GM12878 (cell line): ENCODE data around the gene DERA.

ENCODE experiments used
- BRCA1 ChIP-seq: IDR thresholded peaks from 2 replicates; pipeline ENCODE4 v1.6.1; 2011; ENCODE audit warnings: low read depth, low read length, improper control_type of control experiment
- CREB1 ChIP-seq: IDR thresholded peaks from 2 replicates; pipeline ENCODE4 v1.6.1; 2012; ENCODE audit warnings: low read depth, mild to moderate bottlenecking, inconsistent platforms
- CREM ChIP-seq: IDR thresholded peaks from 2 replicates; pipeline ENCODE4 v1.6.1; 2014; ENCODE audit warnings: antibody characterized with exemption, low read depth
- FOXK2 ChIP-seq: fragments of 450-650 bp; IDR thresholded peaks from 2 replicates; pipeline ENCODE4 v1.6.1; 2017; ENCODE audit warnings: mild to moderate bottlenecking, moderate library complexity
- POLR2AphosphoS5 ChIP-seq: IDR thresholded peaks from 2 replicates; pipeline ENCODE4 v1.6.1; 2011; ENCODE audit warnings: mild to moderate bottlenecking, low read length, inconsistent platforms
- RAD21 ChIP-seq: IDR thresholded peaks from 2 replicates; pipeline ENCODE4 v1.6.1; 2011; ENCODE audit warnings: mild to moderate bottlenecking, low read depth, low read length, moderate library complexity; ENCODE audit not compliant: insufficient read depth
- SIX5 ChIP-seq: IDR thresholded peaks from 2 replicates; pipeline ENCODE4 v1.6.1; 2011; ENCODE audit warnings: mild to moderate bottlenecking, low read depth, low read length, moderate library complexity; ENCODE audit not compliant: severe bottlenecking
- STAT1 ChIP-seq: fragments of 450-650 bp; conservative IDR thresholded peaks from 2 replicates; pipeline ENCODE4 v1.6.1; 2014; ENCODE audit warnings: antibody characterized with exemption, mild to moderate bottlenecking
- TBL1XR1 ChIP-seq: IDR thresholded peaks from 2 replicates; pipeline ENCODE4 v1.6.1; 2012; ENCODE audit warnings: low read depth, low read length, improper control_type of control experiment
- TF ChIP-seq, protein P1 (sequence below): IDR thresholded peaks from 2 replicates; pipeline ENCODE4 v1.6.1; 2011; ENCODE audit warnings: low read depth, mild to moderate bottlenecking, low read length, moderate library complexity, borderline replicate concordance; ENCODE audit errors: extremely low read depth
- TF ChIP-seq, protein P2 (sequence below), 3 experiments: IDR thresholded peaks in 2 of 3; conservative IDR thresholded peaks in 1 of 3; 2 replicates each; pipeline ENCODE4 v1.5.1; 2011; ENCODE audit warnings: low read depth in 3 of 3, low read length in 3 of 3, mild to moderate bottlenecking in 3 of 3, control low read depth in 2 of 3, moderate library complexity in 2 of 3, inconsistent platforms in 1 of 3, mixed read lengths in 1 of 3; ENCODE audit not compliant: control insufficient read depth in 2 of 3, insufficient read depth in 1 of 3; ENCODE audit errors: extremely low read depth in 1 of 3

- TF ChIP-seq CREB1 (no peak), TBL1XR1 (no peak), POLR2AphosphoS5 (no peak), RAD21 (no peak), SIX5 (no peak), FOXK2 (no peak), CREM (no peak), BRCA1 (no peak), STAT1 (no peak)
- TF ChIP-seq, protein P1, sequence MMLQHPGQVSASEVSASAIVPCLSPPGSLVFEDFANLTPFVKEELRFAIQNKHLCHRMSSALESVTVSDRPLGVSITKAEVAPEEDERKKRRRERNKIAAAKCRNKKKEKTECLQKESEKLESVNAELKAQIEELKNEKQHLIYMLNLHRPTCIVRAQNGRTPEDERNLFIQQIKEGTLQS = no peak
- TF ChIP-seq, protein P2, sequence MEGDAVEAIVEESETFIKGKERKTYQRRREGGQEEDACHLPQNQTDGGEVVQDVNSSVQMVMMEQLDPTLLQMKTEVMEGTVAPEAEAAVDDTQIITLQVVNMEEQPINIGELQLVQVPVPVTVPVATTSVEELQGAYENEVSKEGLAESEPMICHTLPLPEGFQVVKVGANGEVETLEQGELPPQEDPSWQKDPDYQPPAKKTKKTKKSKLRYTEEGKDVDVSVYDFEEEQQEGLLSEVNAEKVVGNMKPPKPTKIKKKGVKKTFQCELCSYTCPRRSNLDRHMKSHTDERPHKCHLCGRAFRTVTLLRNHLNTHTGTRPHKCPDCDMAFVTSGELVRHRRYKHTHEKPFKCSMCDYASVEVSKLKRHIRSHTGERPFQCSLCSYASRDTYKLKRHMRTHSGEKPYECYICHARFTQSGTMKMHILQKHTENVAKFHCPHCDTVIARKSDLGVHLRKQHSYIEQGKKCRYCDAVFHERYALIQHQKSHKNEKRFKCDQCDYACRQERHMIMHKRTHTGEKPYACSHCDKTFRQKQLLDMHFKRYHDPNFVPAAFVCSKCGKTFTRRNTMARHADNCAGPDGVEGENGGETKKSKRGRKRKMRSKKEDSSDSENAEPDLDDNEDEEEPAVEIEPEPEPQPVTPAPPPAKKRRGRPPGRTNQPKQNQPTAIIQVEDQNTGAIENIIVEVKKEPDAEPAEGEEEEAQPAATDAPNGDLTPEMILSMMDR (IDR thresholded peaks at IDR 0.05 in 2 of 3, conservative IDR thresholded peaks at IDR 0.05 in 1 of 3; ENCODE audit: control insufficient read depth in 2 of 3, extremely low read depth in 1 of 3, insufficient read depth in 1 of 3, low read depth in 3 of 3, low read length in 3 of 3) = no peak
These were observed 91.7 kb downstream of the DERA start for GRCh38 chr12:16002880-16003279.
